Measurements from ENCODE around the gene SPTBN4.

Gene SPTBN4

GRCh38 chr19:40598121-40598917 is 131.5 kb downstream of the SPTBN4 start (continued):
- TF ChIP-seq, protein P1, sequence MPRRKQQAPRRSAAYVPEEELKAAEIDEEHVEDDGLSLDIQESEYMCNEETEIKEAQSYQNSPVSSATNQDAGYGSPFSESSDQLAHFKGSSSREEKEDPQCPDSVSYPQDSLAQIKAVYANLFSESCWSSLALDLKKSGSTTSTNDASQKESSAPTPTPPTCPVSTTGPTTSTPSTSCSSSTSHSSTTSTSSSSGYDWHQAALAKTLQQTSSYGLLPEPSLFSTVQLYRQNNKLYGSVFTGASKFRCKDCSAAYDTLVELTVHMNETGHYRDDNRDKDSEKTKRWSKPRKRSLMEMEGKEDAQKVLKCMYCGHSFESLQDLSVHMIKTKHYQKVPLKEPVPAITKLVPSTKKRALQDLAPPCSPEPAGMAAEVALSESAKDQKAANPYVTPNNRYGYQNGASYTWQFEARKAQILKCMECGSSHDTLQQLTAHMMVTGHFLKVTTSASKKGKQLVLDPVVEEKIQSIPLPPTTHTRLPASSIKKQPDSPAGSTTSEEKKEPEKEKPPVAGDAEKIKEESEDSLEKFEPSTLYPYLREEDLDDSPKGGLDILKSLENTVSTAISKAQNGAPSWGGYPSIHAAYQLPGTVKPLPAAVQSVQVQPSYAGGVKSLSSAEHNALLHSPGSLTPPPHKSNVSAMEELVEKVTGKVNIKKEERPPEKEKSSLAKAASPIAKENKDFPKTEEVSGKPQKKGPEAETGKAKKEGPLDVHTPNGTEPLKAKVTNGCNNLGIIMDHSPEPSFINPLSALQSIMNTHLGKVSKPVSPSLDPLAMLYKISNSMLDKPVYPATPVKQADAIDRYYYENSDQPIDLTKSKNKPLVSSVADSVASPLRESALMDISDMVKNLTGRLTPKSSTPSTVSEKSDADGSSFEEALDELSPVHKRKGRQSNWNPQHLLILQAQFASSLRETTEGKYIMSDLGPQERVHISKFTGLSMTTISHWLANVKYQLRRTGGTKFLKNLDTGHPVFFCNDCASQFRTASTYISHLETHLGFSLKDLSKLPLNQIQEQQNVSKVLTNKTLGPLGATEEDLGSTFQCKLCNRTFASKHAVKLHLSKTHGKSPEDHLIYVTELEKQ (tag by site-specific recombination; IDR thresholded peaks at IDR 0.05; ENCODE audit: borderline replicate concordance), result no peak
- TF ChIP-seq ZNF76 (tag by site-specific recombination; IDR thresholded peaks at IDR 0.05; ENCODE audit: borderline replicate concordance, low read depth) (peak; percentile 74), ZBTB20 (tag by site-specific recombination; IDR thresholded peaks at IDR 0.05) (peak; percentile 92), PRDM1 (tag by site-specific recombination; IDR thresholded peaks at IDR 0.05) (no peak), ZNF112 (tag by site-specific recombination; IDR thresholded peaks at IDR 0.05) (no peak), ZNF555 (tag by site-specific recombination; conservative IDR thresholded peaks at IDR 0.05) (no peak), ZNF274 (IDR thresholded peaks at IDR 0.05; ENCODE audit: low read length) (no peak), ZNF274 (tag by site-specific recombination; IDR thresholded peaks at IDR 0.05; ENCODE audit: borderline replicate concordance) (no peak), MYNN (tag by site-specific recombination; IDR thresholded peaks at IDR 0.05; ENCODE audit: borderline replicate concordance) (0 out of 2 replicates have a peak, but pooled peaks have one; percentile 20), ZNF571 (tag by site-specific recombination; IDR thresholded peaks at IDR 0.05) (no peak), ZNF626 (tag by site-specific recombination; IDR thresholded peaks at IDR 0.05) (no peak), ZNF174 (tag by site-specific recombination; IDR thresholded peaks at IDR 0.05) (no peak), ZNF785 (tag by site-specific recombination; IDR thresholded peaks at IDR 0.05) (peak; percentile 94; the same call in 1 of the 2 replicates), ZNF792 (tag by site-specific recombination; IDR thresholded peaks at IDR 0.05) (0 out of 2 replicates have a peak, but pooled peaks have one; percentile 61), ZBTB7A (tag by site-specific recombination; IDR thresholded peaks at IDR 0.05; ENCODE audit: low read depth) (peak; percentile 96), KLF8 (tag by site-specific recombination; IDR thresholded peaks at IDR 0.05) (peak; percentile 98), ZNF223 (tag by site-specific recombination; IDR thresholded peaks at IDR 0.05) (peak; percentile 58; the same call in 1 of the 2 replicates), ZNF138 (tag by site-specific recombination; IDR thresholded peaks at IDR 0.05; ENCODE audit: borderline replicate concordance) (no peak; the same call in 1 of the 2 replicates), REPIN1 (tag by site-specific recombination; IDR thresholded peaks at IDR 0.05; ENCODE audit: low read depth) (peak; percentile 86; the same call in 1 of the 2 replicates), ZSCAN30 (tag by site-specific recombination; IDR thresholded peaks at IDR 0.05) (peak; percentile 95), ZNF510 (tag by site-specific recombination; IDR thresholded peaks at IDR 0.05; ENCODE audit: insufficient replicate concordance) (no peak), ZNF514 (tag by site-specific recombination; IDR thresholded peaks at IDR 0.05) (no peak)
- TF ChIP-seq, protein P2, sequence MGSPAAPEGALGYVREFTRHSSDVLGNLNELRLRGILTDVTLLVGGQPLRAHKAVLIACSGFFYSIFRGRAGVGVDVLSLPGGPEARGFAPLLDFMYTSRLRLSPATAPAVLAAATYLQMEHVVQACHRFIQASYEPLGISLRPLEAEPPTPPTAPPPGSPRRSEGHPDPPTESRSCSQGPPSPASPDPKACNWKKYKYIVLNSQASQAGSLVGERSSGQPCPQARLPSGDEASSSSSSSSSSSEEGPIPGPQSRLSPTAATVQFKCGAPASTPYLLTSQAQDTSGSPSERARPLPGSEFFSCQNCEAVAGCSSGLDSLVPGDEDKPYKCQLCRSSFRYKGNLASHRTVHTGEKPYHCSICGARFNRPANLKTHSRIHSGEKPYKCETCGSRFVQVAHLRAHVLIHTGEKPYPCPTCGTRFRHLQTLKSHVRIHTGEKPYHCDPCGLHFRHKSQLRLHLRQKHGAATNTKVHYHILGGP (tag by site-specific recombination; IDR thresholded peaks at IDR 0.05), result no peak
- TF ChIP-seq, protein P3, sequence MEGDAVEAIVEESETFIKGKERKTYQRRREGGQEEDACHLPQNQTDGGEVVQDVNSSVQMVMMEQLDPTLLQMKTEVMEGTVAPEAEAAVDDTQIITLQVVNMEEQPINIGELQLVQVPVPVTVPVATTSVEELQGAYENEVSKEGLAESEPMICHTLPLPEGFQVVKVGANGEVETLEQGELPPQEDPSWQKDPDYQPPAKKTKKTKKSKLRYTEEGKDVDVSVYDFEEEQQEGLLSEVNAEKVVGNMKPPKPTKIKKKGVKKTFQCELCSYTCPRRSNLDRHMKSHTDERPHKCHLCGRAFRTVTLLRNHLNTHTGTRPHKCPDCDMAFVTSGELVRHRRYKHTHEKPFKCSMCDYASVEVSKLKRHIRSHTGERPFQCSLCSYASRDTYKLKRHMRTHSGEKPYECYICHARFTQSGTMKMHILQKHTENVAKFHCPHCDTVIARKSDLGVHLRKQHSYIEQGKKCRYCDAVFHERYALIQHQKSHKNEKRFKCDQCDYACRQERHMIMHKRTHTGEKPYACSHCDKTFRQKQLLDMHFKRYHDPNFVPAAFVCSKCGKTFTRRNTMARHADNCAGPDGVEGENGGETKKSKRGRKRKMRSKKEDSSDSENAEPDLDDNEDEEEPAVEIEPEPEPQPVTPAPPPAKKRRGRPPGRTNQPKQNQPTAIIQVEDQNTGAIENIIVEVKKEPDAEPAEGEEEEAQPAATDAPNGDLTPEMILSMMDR (tag by site-specific recombination; IDR thresholded peaks at IDR 0.05), result peak; percentile 99

All from HEK293 (cell line).